C4-2B (cell line): ENCODE results near the gene AFF3.
A peak's percentile ranks its signal among the peaks of the same experiment; 100 is the strongest.

ENCODE experiments used
- H3K27ac ChIP-seq: fragments of 450-650 bp; 2 replicates; pipeline ENCODE4 v1.5.1; 2017
- CTCF ChIP-seq: fragments of 450-650 bp; conservative IDR thresholded peaks from 2 replicates; pipeline ENCODE4 v1.5.1; 2017; ENCODE audit warnings: mild to moderate bottlenecking
- ZFX ChIP-seq: fragments of 450-650 bp; IDR thresholded peaks from 2 replicates; pipeline ENCODE4 v1.6.1; 2017

AFF3 gene

GRCh38 chr2:99961196-99961913 is 181.0 kb downstream of the AFF3 start:
- H3K27ac ChIP-seq = 0 out of 2 replicates have a peak overlapping the region, but pooled peaks have one; percentile 12

GRCh38 chr2:99960790-99961189 is 181.6 kb downstream of the AFF3 start:
- peak overlapping the region; percentile 12; the same call in 1 of the 2 replicates for H3K27ac ChIP-seq

More at GRCh38 chr2:99961196-99961913, 181.0 kb downstream of the AFF3 start:
- TF ChIP-seq ZFX (no peak), CTCF (no peak)

GRCh38 chr2:99960291-99960690 is 182.1 kb downstream of the AFF3 start:
- TF ChIP-seq ZFX (no peak), CTCF (no peak)
- no peak overlapping the region for H3K27ac ChIP-seq

More at GRCh38 chr2:99960790-99961189, 181.6 kb downstream of the AFF3 start:
- TF ChIP-seq CTCF = no peak
- no peak for TF ChIP-seq ZFX

- no peak overlapping the region for H3K27ac ChIP-seq
- TF ChIP-seq CTCF (no peak), ZFX (no peak)
Observed at GRCh38 chr2:99959261-99960014, 183.0 kb downstream of the AFF3 start.

- no peak overlapping the region for H3K27ac ChIP-seq
- no peak for TF ChIP-seq CTCF
- TF ChIP-seq ZFX = no peak
Observed at GRCh38 chr2:99957332-99958133, 184.9 kb downstream of the AFF3 start.

- TF ChIP-seq ZFX = no peak
- TF ChIP-seq CTCF = no peak
- no peak overlapping the region for H3K27ac ChIP-seq
Observed at GRCh38 chr2:99956232-99957030, 186.0 kb downstream of the AFF3 start.
